GM21576 (cell line): ENCODE data around the gene HIP1R.
"Not testable (repeated sequence)": the region's sequence is repeated elsewhere in the genome, so short reads cannot be mapped to it uniquely, and the experiment has no call there.

ENCODE experiments used
- ATAC-seq: cut with Tn5 transposase; IDR thresholded peaks from one replicate; pipeline ENCODE4 v1.9.1; 2021; ENCODE audit warnings: mild to moderate bottlenecking, moderate library complexity; ENCODE audit not compliant: unreplicated experiment

The HIP1R gene

DNA sequence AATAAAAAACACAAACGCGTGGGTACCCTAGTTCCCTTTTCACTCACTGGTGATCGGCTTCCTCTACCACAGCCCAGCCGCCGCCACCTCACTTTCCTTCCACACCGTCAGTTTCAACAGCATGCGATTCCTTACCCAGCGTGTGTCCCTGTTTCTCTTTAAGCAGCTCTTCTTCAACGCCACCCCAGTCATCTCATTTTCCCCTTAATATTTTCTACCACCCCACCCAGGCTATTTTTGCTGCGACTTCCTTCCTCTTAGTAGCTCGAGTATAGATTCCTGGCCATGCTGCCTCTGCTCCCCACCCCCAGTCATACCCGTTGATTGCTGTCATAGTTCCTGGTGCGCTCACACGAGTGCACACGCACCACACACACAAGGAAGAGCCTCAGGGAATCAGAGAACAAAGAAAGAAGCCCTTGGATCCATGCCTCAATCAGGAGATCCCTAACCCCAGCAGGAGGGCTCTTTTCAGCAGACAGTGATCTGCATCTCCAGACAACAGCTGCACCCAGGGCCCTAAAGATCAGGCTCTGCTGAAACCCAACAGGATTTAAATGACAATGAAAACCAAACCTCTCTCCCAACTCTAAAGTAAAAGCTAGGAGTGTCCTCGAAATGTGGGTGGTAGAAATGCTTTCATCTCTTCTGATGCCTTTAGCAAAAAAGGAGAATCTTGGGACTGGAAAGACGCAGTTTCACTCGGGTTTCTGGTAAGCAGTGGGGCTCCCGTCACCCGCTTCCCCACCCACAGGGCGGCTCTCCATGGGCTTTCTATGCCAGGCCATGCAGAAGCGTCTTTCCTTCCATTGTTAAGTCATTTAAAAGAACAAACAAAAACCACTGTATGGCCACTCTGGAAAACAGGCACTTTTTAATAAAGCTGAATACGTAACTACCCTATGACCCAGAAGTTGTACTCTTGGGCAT is 36.9 kb downstream of the HIP1R start:
- no peak for ATAC-seq

DNA sequence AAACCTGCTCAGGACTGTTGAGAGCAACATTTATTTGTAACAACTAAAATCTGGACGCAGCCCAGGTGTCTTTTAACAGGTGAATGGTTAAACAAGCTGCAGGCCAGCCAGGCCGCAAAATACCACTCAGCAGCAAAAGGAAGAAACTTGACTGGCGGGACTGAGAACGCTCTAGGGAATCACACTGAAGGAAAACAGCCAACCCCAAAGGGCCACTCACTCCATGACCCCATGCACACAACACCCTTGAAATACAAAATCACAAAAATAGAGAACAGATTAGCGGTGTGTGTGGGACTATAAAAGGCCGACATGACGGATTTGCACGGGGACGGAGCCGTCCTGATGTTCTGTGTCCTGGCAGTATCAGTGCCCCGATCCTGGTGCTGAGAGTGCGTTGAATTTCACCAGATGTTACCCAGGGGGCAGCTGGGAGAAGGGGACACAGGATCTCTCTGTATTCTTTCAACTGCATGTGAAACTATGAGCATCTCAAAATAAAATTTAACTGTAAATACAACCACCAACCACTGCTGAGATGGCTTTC is 37.6 kb downstream of the HIP1R start:
- ATAC-seq, result no peak

DNA sequence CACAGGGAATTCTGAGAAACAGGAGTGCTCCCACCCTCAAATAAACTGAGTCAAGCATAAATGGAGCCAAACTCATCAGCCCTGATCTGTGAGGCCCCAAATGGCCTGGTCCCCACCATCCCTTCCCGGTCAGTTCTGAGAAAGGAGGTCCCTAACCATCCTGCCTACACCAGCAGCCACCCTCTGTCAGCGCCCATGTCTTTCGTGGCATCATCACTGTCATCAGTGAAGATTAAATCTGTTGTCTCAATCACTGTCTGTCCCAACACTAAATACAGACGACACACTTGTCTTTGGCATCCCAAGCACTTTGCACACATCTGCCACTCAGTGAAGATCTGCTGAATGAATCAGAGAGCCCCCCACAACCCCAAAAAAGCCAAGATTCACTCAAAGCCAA is 38.3 kb downstream of the HIP1R start:
- no peak for ATAC-seq

DNA sequence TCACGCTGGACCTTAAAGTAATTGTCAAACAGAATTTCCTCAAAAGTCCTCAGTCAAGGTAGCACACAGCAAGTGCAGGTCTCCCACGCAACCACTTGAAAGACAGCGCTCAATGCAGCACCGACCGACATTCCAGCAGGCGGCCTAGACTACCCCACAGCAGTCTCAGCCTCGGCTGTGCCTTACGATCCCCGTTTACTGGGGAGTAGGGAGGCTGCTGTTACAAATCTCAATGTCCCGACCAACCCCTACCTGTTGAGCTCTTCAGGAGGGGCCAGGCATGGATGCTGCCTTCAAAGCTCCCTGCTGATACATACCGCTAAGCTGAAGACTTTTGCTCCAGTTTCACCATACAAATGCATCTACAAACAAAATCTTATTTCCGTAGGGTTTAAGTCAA is 38.8 kb downstream of the HIP1R start:
- ATAC-seq, result no peak

DNA sequence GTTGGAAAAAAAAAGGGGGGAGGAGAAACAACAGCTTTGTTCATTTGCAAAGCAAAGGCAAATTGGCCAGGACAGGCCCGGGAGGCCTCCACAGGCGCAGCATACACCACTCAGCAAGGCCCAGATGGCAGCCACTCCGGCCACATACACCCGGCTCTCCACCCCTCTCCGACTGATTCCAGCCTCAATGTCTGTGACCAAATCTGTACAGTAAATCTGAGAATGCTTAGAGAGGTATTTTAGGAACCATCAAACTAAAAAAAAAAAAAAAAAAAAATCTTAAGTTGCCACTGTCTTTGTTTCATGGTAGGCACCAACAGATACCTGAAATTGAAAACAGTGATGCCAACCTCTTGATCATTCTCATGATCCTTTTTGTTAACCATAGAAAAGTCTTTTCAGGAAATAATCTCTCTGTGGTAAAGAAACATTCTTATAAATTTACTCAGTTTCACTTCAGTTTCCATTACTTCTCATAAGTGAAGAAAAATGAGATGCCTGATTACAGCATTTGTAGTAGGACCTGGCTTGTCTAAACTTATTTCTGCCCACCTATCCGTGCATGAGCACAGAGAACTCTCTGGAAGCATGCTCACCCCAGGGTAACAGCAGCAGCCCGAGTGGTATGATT is 40.4 kb downstream of the HIP1R start:
- peak; percentile 52 for ATAC-seq

DNA sequence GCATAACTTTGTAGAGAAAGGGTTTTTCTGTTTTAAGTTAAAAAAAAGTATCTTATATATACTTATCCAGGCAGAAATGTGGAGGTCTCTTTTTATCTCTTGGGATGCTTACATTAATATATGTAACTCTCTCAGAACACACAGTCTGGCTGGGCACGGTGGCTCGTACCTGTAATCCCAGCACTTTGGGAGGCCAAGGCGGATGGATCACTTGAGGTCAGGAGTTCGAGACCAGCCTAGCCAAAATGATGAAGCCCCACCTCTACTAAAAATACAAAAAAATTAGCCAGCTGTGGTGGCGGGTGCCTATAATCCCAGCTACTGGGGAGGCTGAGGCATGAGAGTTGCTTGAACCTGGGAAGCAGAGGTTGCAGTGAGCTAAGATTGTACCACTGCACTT is 41.0 kb downstream of the HIP1R start:
- ATAC-seq, result not testable (repeated sequence)

DNA sequence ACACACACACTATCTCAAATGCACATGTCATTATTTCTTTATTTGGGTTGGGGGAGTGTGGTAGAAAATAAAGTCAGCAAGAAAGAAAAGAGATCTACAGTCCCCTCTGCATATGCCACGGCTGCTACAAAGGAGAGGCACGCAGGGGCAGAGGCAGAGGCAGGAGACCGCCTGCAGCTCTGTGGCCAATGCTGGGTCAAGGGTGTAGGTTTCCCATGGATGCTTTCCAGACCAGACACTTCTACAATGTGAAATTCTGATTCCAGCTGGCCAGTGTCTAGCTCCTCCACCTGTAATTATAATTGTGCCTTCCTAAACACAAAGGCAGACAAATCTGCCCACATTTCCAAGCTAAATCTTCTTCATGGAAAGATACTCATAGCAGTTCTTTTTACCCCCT is 41.5 kb downstream of the HIP1R start:
- no peak for ATAC-seq

DNA sequence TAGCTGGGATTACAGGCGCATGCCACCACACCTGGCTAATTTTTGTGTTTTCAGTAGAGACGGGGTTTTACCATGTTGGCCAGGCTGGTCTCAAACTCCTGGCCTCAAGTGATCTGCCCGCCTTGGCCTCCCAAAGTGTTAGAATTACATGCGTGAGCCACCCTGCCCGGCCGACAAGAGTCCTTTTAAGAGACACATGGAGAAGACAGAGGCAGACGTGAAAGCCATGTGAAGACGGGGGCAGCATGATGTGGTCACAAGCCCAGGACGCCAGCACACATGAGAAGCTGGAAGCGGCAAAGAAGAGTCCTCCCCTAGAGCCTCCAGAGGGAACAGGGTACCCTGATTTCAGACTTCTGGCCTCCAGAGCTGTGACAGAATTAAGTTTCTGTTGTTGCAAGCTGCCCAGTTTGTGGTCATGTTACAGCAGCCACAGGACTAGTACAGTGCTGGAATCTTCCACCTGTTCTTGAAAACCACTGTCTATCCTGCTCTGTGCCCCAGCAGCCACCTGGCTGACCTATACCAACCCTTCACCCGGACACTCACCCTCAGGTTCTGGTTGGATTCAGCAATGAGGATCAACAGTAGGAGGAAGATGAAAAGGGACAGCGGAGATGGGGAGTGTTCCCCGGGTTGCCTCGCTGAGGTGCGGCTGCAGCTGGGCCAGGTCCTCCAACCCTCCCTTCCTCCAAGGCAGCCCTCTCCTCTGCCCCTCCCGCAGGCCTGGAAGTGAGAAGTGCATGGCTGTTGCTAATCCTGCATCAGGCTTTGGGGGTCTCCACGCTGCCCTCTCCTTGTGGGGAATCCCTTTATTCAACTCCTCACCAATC is 43.7 kb downstream of the HIP1R start:
- no peak for ATAC-seq

DNA sequence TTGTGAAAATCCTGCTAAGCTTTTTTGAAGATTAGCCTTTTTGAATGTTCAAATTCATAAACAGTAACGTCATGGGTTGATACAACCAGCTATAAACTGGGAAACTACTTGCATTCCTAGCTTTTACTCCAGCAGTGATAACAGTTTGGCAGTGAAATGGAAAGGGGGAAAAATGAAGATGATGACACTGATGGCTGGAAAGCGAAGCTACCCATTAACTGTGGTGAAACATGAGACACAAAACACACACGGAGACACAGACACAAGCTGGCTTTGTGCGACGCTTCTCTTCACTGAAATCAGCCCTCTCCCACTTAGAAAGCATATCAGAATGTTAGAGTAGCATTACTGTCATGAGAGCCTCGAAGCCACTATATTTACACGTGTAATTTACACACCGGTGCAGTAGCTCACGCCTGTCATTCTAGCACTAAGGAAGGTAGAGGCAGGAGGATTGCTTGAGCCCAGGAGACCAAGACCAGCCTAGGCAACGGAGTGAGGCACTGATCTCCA is 45.0 kb downstream of the HIP1R start:
- ATAC-seq, result no peak

DNA sequence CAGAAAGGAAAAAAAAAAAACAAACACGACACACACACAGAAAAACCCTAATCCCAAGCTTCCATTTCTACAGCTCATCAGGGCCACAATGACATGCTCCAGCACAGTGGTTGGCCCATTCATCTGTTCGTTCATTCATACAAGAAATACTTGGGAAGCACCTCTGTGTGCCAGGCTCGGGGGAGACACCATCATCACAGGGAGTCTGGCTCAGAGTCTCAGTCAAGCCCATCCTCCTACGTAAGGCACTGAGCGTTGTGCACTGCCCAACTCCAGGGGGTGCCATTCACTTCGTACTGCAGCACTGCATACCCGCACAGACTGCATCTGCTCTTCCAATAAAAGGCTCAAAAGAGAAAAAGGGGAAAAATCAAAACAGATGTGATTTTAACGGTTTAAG is 45.4 kb downstream of the HIP1R start:
- no peak for ATAC-seq

DNA sequence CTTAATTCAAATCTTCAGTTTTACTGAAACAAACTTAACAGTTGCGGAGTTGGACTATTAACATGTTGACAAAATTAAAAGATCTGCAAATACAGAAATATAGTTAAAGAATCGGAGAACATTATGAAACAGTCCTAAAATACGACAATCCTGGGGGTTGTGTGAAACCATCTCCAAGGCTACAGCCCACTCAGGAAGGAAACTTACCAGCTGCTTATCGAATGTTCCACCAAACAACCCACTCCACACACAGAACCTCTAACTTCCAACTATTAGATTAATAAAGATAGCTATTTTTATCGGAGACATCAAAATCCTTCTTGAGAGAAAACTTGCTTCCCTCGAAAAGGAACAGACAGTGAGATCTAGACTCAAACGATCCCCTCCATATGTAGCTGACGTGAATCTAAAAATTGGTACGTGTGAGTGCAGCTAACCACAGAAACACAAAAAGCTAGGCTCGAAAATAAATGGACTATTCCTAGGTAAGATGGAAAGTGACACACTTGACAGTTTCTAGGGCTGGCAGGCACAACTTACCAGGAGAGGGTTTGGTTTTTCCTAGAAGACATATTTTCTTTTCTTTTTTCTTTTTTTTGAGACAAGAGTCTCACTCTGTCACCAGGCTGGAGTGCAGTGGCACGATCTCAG is 47.8 kb downstream of the HIP1R start:
- ATAC-seq, result no peak

DNA sequence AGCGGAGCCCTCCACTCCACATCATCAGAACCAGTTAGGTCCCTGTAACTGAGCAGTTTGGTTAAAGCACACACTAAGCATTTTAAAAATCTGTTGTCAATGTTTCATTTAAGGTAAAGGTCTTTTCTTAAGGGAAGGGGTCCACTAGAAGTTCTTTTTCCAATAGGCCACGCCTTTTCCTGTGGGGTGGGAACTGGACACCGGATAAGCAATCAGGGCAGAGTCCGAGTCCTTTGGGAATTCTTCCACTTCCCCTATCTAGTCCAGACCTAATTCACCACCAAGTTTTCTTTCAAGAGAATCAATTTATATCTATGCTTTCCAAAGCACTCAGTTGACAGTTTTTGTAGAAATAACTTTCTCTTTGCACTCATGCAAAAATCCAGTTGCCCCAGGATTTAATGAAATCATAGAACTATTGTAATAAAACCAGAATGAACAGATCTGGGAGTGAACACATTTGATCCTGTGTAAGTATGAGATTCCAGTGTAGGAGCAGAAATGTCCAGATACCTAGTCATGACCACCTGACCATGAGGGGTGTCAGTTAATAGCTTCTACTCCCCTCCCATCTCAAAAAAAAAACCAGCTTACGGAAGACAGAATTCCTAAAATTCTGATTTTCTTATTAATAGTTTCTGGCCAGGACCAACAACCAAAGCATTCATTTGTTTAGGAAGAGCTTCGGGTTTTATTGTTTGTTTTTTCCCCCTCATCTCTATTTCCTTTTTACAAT is 49.0 kb downstream of the HIP1R start:
- no peak for ATAC-seq

DNA sequence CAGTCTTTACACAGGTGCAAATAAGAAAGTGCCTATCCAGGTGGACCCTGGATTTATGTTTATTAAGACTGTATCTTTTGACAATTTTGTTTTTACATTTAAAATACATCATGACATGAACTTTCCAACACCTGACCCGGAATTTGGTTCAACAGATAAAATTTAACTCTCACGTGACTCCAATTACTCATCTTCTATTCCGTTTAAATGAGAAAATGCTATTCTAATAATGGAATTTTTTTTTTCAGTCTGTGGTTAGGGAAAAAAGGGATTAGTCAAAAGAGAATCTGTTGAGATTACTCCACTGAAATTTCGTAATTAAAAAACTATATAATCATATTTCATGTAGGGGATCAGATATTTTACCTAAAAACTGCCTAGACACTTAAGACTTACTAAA is 49.6 kb downstream of the HIP1R start:
- no peak for ATAC-seq

DNA sequence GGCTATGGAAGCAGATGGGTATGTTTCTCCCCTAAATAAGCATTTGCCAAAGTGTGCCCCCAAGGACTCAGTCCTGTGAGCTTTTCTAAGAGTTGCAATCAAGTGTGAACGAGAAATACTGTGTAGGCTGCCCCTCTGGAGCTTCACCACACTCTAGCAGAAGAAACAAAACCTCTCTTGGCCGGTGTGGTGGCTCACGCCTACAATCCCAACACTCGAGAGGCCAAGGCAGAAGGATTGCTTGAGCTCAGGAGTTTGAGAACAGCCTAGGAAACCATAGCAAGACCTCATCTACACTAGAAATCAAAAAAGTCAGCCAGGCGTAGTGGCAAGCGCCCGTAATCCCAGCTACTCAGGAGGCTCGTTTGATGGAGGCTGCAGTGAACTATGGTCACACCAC is 50.9 kb downstream of the HIP1R start:
- ATAC-seq, result no peak

DNA sequence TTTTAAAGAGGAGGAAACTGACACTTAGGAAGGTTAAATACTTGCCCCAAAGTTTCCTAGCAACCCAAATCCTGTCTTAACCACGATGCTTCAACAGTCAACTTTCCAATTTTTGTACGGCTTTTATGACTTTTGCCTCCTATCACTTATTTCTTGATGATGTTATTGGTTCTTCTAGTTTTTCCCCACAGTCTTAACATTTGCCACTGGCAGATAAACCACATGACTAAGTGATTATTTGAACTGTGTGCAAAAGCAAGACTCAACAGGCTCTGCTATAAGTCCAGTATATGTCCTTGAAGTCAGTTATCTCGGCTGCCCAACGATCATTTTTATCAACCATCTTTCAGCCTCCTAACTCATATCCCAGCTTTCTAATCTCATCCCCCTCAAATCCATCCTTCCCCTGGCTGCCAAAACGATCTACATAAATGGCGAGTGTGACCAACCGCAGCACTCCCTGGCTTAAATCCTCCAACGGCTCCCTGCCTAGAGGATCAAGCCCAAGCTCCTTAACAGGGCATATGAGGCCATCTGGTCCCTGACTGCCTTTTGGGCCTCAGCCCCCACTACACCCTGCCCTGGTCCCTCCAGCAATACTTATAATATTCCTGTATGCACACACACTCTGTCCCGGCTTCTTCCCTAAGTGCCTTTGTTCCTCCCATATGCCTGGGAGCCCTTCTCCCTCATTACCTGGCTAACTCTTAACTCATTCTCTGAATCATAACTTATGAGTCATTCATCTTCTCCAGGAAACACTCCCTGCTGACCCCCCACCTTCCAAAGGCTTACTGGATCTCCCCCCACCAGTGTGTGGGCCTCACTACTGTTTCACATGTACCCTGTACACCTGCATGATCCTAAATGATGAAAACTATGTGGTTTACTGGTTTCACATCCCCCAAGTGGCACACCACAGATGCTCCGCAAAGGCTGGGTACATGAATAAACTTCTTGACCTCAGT is 51.9 kb downstream of the HIP1R start:
- ATAC-seq, result peak; percentile 75

DNA sequence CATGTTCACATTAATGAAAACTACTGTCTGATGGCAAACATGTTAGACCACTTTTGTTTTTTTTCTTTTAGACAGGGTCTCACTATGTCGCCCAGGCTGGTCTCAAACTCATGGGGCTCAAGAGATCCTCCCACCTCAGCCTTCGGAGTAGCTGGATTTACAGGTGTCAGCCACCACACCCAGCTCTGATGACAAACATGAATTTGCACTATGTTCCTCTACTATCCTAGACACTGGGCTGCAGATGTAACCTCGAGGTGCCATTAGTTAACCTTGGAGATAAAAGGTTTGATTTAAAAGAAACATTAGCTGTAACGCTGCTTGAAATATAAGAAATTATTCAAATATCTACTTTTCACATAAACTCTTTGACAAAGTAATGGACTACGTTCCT is 52.6 kb downstream of the HIP1R start:
- ATAC-seq, result peak; percentile 15

DNA sequence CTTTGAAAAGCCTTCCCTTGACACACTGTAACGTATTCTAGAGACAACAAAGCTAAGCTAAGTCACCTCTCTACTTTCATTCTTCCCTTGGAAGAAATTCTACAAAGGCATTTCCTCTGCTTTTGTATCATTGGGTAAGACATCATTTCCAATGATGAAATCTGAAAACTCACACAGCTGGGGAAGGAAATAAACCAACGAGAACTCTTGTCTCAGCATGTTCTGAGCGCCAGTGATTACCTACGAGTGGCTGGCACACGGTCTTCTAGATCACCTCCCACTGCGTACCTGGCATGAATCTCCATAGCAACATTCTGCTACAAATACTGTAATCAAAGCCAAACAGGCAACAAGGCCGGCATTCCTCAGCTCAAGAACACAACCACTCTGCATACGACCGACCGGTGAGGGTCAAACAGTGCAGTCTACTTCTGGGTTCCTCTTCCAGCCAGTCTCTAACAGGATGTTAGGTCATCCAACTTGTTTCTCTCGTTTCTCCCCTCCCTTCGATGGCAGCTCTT is 53.0 kb downstream of the HIP1R start:
- ATAC-seq, result peak; percentile 40

DNA sequence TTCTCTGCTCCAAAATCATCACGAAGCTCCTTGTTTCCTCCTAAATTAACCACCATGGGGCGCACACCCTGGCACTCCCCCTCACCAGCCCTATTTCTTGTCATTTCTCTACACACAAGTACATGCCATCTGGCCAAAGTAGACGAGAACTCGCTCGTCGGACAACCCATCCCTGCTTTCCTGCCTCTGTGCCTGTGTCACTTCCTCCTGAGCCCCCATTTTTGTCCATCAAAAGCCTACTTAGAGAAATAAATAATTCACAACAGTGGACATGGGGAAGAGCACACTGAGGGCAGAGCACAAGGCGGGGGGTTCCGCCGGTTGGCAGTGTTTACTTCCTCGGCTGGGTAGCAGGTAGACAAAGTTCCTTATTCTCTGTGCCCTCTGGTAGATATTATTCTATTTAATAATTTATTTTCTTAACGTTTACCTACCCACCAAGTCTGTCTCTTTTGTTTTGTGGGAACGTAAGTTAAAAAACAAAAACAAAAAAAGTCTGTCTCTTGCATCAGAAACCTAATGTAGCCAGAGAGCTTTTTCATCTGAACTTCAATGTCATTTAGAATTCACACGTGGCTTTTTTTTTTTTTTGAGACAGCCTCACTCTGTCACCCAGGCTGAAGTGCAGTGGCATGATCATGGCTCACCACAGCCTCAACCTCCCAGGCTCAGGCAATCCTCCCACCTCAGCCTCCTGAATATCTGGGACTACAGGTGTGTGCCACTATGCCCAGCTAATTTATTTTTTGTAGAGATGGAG is 54.7 kb downstream of the HIP1R start:
- no peak for ATAC-seq
